ENCODE measurements around the gene NT5C2. TPM values are rescaled to one million over a fixed set of nuclear protein-coding genes. Genes with fewer than 3 reads are reported as not detected.
A peak's percentile ranks its signal among the peaks of the same experiment; 100 is the strongest.
"Not testable (repeated sequence)": the region's sequence is repeated elsewhere in the genome, so short reads cannot be mapped to it uniquely, and the experiment has no call there.

The NT5C2 gene
- total RNA-seq, 2 donors from 2014 or later, result 49.1 to 58.0 TPM

- peaks cover 22% of the 10 kb centered on the region for H3K4me1 Mint-ChIP-seq
- H3K27ac Mint-ChIP-seq, result peak overlapping the region; percentile 94
- no peaks in the 10 kb centered on the region for H3K27me3 Mint-ChIP-seq
- DNase-seq (no peak), ATAC-seq (no peak)
- H3K36me3 Mint-ChIP-seq (ENCODE audit: low read depth), result peaks cover 7% of the 10 kb centered on the region
- H3K4me3 Mint-ChIP-seq, result peak overlapping the region; percentile 99
- H3K9me3 ChIP-seq (ENCODE audit: control insufficient read depth, low read length, poor library complexity, severe bottlenecking), result no peaks in the 10 kb centered on the region
These were observed 903 bp upstream of the NT5C2 start for GRCh38 chr10:103193820-103194529.

- Mint-ChIP-seq H3K4me1 (peaks cover 26% of the 10 kb centered on the region), H3K27me3 (no peaks in the 10 kb centered on the region), H3K27ac (peak overlapping the region; percentile 94), H3K36me3 (ENCODE audit: low read depth) (peaks cover 7% of the 10 kb centered on the region), H3K4me3 (peak overlapping the region; percentile 99)
- H3K9me3 ChIP-seq (ENCODE audit: control insufficient read depth, low read length, poor library complexity, severe bottlenecking), result no peaks in the 10 kb centered on the region
- ATAC-seq (peak; percentile 59), DNase-seq (peak; percentile 23 to 25 (median 23))
These were observed 493 bp downstream of the NT5C2 start for GRCh38 chr10:103192451-103193106.

GRCh38 chr10:103192089-103192450, 1.0 kb downstream of the NT5C2 start:
- H3K4me1 Mint-ChIP-seq, result peaks cover 23% of the 10 kb centered on the region

GRCh38 chr10:103191198-103191597, 1.9 kb downstream of the NT5C2 start:
- peaks cover 23% of the 10 kb centered on the region for H3K4me1 Mint-ChIP-seq
- ATAC-seq; H3K9me3 ChIP-seq (ENCODE audit: control insufficient read depth, low read length, poor library complexity, severe bottlenecking); H3K36me3 Mint-ChIP-seq (ENCODE audit: low read depth); H3K27me3 Mint-ChIP-seq; DNase-seq: not testable (repeated sequence)
- peak overlapping the region; percentile 63 for H3K27ac Mint-ChIP-seq
- H3K4me3 Mint-ChIP-seq, result peak overlapping the region; percentile 99

More at GRCh38 chr10:103192089-103192450, 1.0 kb downstream of the NT5C2 start:
- Mint-ChIP-seq H3K27me3 (no peaks in the 10 kb centered on the region), H3K36me3 (ENCODE audit: low read depth) (peaks cover 7% of the 10 kb centered on the region), H3K27ac (peak overlapping the region; percentile 94), H3K4me3 (peak overlapping the region; percentile 99)
- no peak for ATAC-seq
- no peak for DNase-seq
- H3K9me3 ChIP-seq (ENCODE audit: control insufficient read depth, low read length, poor library complexity, severe bottlenecking), result no peaks in the 10 kb centered on the region

GRCh38 chr10:103188853-103189252, 4.2 kb downstream of the NT5C2 start:
- no peak overlapping the region for H3K4me3 Mint-ChIP-seq
- peaks cover 7% of the 10 kb centered on the region for H3K36me3 Mint-ChIP-seq (ENCODE audit: low read depth)

GRCh38 chr10:103186128-103186527, 6.9 kb downstream of the NT5C2 start:
- peak overlapping the region; percentile 32 for H3K27ac Mint-ChIP-seq
- H3K27me3 Mint-ChIP-seq, result no peaks in the 10 kb centered on the region
- ATAC-seq (no peak), DNase-seq (no peak)
- no peaks in the 10 kb centered on the region for H3K9me3 ChIP-seq (ENCODE audit: control insufficient read depth, low read length, poor library complexity, severe bottlenecking)
- H3K36me3 Mint-ChIP-seq (ENCODE audit: low read depth), result peaks cover 2% of the 10 kb centered on the region
- peaks cover 29% of the 10 kb centered on the region for H3K4me1 Mint-ChIP-seq
- H3K4me3 Mint-ChIP-seq, result no peak overlapping the region

More at GRCh38 chr10:103188853-103189252, 4.2 kb downstream of the NT5C2 start:
- Mint-ChIP-seq H3K27me3 (no peaks in the 10 kb centered on the region), H3K27ac (no peak overlapping the region), H3K4me1 (peaks cover 35% of the 10 kb centered on the region)
- no peaks in the 10 kb centered on the region for H3K9me3 ChIP-seq (ENCODE audit: control insufficient read depth, low read length, poor library complexity, severe bottlenecking)
- DNase-seq (no peak), ATAC-seq (no peak)

- no peak overlapping the region for H3K4me3 Mint-ChIP-seq
- ATAC-seq, result no peak
- H3K4me1 Mint-ChIP-seq, result peaks cover 22% of the 10 kb centered on the region
These were observed 8.5 kb downstream of the NT5C2 start for GRCh38 chr10:103184615-103185014.

GRCh38 chr10:103183991-103184451, 9.1 kb downstream of the NT5C2 start:
- not testable (repeated sequence) for H3K27ac Mint-ChIP-seq; H3K36me3 Mint-ChIP-seq (ENCODE audit: low read depth); H3K9me3 ChIP-seq (ENCODE audit: control insufficient read depth, low read length, poor library complexity, severe bottlenecking); DNase-seq; ATAC-seq; H3K27me3 Mint-ChIP-seq; H3K4me3 Mint-ChIP-seq
- peaks cover 23% of the 10 kb centered on the region for H3K4me1 Mint-ChIP-seq

More at GRCh38 chr10:103184615-103185014, 8.5 kb downstream of the NT5C2 start:
- no peaks in the 10 kb centered on the region for H3K9me3 ChIP-seq (ENCODE audit: control insufficient read depth, low read length, poor library complexity, severe bottlenecking)
- no peaks in the 10 kb centered on the region for H3K36me3 Mint-ChIP-seq (ENCODE audit: low read depth)
- no peak for DNase-seq
- H3K27ac Mint-ChIP-seq, result no peak overlapping the region
- H3K27me3 Mint-ChIP-seq, result no peaks in the 10 kb centered on the region

GRCh38 chr10:103181244-103181643, 11.8 kb downstream of the NT5C2 start:
- H3K4me1 Mint-ChIP-seq, result peaks cover 23% of the 10 kb centered on the region
- ATAC-seq, result peak; percentile 53
- H3K4me3 Mint-ChIP-seq, result no peak overlapping the region
- no peaks in the 10 kb centered on the region for H3K36me3 Mint-ChIP-seq (ENCODE audit: low read depth)
- H3K27ac Mint-ChIP-seq, result no peak overlapping the region
- no peak for DNase-seq
- no peaks in the 10 kb centered on the region for H3K9me3 ChIP-seq (ENCODE audit: control insufficient read depth, low read length, poor library complexity, severe bottlenecking)
- no peaks in the 10 kb centered on the region for H3K27me3 Mint-ChIP-seq

GRCh38 chr10:103180491-103180890, 12.6 kb downstream of the NT5C2 start:
- H3K27ac Mint-ChIP-seq, result no peak overlapping the region
- no peaks in the 10 kb centered on the region for H3K27me3 Mint-ChIP-seq
- H3K4me3 Mint-ChIP-seq, result no peak overlapping the region
- DNase-seq (no peak), ATAC-seq (no peak)
- H3K9me3 ChIP-seq (ENCODE audit: control insufficient read depth, low read length, poor library complexity, severe bottlenecking), result no peaks in the 10 kb centered on the region
- peaks cover 19% of the 10 kb centered on the region for H3K4me1 Mint-ChIP-seq
- H3K36me3 Mint-ChIP-seq (ENCODE audit: low read depth), result no peaks in the 10 kb centered on the region

GRCh38 chr10:103177123-103177522, 15.9 kb downstream of the NT5C2 start:
- Mint-ChIP-seq H3K4me1 (peaks cover 9% of the 10 kb centered on the region), H3K27ac (no peak overlapping the region), H3K27me3 (no peaks in the 10 kb centered on the region), H3K4me3 (no peak overlapping the region), H3K36me3 (ENCODE audit: low read depth) (no peaks in the 10 kb centered on the region)
- no peaks in the 10 kb centered on the region for H3K9me3 ChIP-seq (ENCODE audit: control insufficient read depth, low read length, poor library complexity, severe bottlenecking)
- DNase-seq (no peak), ATAC-seq (no peak)

- Mint-ChIP-seq H3K27me3 (no peaks in the 10 kb centered on the region), H3K4me1 (peaks cover 6% of the 10 kb centered on the region), H3K4me3 (no peak overlapping the region), H3K27ac (no peak overlapping the region), H3K36me3 (ENCODE audit: low read depth) (no peaks in the 10 kb centered on the region)
- ATAC-seq, result no peak
- H3K9me3 ChIP-seq (ENCODE audit: control insufficient read depth, low read length, poor library complexity, severe bottlenecking), result no peaks in the 10 kb centered on the region
- no peak for DNase-seq
These were observed 17.3 kb downstream of the NT5C2 start for GRCh38 chr10:103175580-103176285.

- H3K27ac Mint-ChIP-seq; ATAC-seq; H3K36me3 Mint-ChIP-seq (ENCODE audit: low read depth); H3K9me3 ChIP-seq (ENCODE audit: control insufficient read depth, low read length, poor library complexity, severe bottlenecking); H3K4me3 Mint-ChIP-seq; H3K4me1 Mint-ChIP-seq; H3K27me3 Mint-ChIP-seq; DNase-seq: not testable (repeated sequence)
These were observed 18.7 kb downstream of the NT5C2 start for GRCh38 chr10:103174324-103174723.
